Retinal pigment epithelial cell (primary cell): ENCODE results near the gene CFAP20DC.
"Not testable (repeated sequence)": the region's sequence is repeated elsewhere in the genome, so short reads cannot be mapped to it uniquely, and the experiment has no call there.

Experiments used
- DNase-seq: peaks from one replicate; pipeline ENCODE4 v3.0.0-alpha.2; 2010; ENCODE audit warnings: low read depth
- H3K4me3 ChIP-seq: 2 replicates; pipeline ENCODE4 v1.5.1; 2011; ENCODE audit warnings: mild to moderate bottlenecking, low read length, control low read depth, moderate library complexity
- CTCF ChIP-seq: conservative IDR thresholded peaks from 2 replicates; pipeline ENCODE4 v1.5.1; 2011; ENCODE audit warnings: low read depth, low read length, control low read depth, inconsistent platforms

The CFAP20DC gene

GRCh38 chr3:58973796-58974195, 76.0 kb downstream of the CFAP20DC start:
- TF ChIP-seq CTCF: no peak
- DNase-seq: no peak
- no peak overlapping the region for H3K4me3 ChIP-seq

- DNase-seq, H3K4me3 ChIP-seq: not testable (repeated sequence)
Measured at GRCh38 chr3:58967866-58968265, 82.0 kb downstream of the CFAP20DC start.

GRCh38 chr3:58965865-58966264, 84.0 kb downstream of the CFAP20DC start:
- no peak overlapping the region for H3K4me3 ChIP-seq
- DNase-seq: no peak
- TF ChIP-seq CTCF: no peak

- no peak for DNase-seq
- no peak for TF ChIP-seq CTCF
- no peak overlapping the region for H3K4me3 ChIP-seq
Measured at GRCh38 chr3:58963928-58964503, 85.8 kb downstream of the CFAP20DC start.

- no peak for TF ChIP-seq CTCF
- DNase-seq: no peak
Measured at GRCh38 chr3:58962816-58963215, 87.0 kb downstream of the CFAP20DC start.

GRCh38 chr3:58962040-58962651, 87.7 kb downstream of the CFAP20DC start:
- DNase-seq: no peak
- TF ChIP-seq CTCF: no peak
- no peak overlapping the region for H3K4me3 ChIP-seq

More at GRCh38 chr3:58962816-58963215, 87.0 kb downstream of the CFAP20DC start:
- H3K4me3 ChIP-seq: no peak overlapping the region

- TF ChIP-seq CTCF: no peak
- no peak for DNase-seq
- H3K4me3 ChIP-seq: no peak overlapping the region
Measured at GRCh38 chr3:58955308-58955707, 94.5 kb downstream of the CFAP20DC start.
